Stimulated activated naive B cell treated with anti-CD40 and anti-IgM and Interleukin-4, amounts not matched to agents 10 μg/mL and 1 μg/mL and 100 μg/mL, for 72 hours (primary cell): ENCODE data around the gene TRAF3IP3.

Experiments used
- ATAC-seq, 2 donors: fragments of 150-1000 bp; cut with Tn5 transposase; replicated peaks; 2 replicates each; pipeline ENCODE4 v1.10.0; 2021; ENCODE audit warnings: moderate library complexity in 1 of 2
- DNase-seq: peaks from one replicate; pipeline ENCODE4 v3.0.0; 2021
- H3K27ac Mint-ChIP-seq: one replicate; pipeline ENCODE4 v1.8.0; 2022; ENCODE audit warnings: mild to moderate bottlenecking, mixed read lengths
- H3K27me3 Mint-ChIP-seq, 2 donors: one replicate each; pipeline ENCODE4 v1.8.0; 2022; ENCODE audit warnings: mixed read lengths in 2 of 2
- H3K36me3 Mint-ChIP-seq, 2 donors: one replicate each; pipeline ENCODE4 v1.8.0; 2022; ENCODE audit warnings: mixed read lengths in 2 of 2, mild to moderate bottlenecking in 1 of 2
- H3K4me1 Mint-ChIP-seq, 2 donors: one replicate each; pipeline ENCODE4 v1.8.0; 2022; ENCODE audit warnings: mixed read lengths in 2 of 2, mild to moderate bottlenecking in 1 of 2
- H3K4me3 Mint-ChIP-seq, 2 donors: one replicate each; pipeline ENCODE4 v1.8.0; 2022; ENCODE audit warnings: mild to moderate bottlenecking in 2 of 2, mixed read lengths in 2 of 2, moderate library complexity in 1 of 2
- H3K9me3 Mint-ChIP-seq, 2 donors: one replicate each; pipeline ENCODE4 v1.8.0; 2022; ENCODE audit warnings: mixed read lengths in 2 of 2, mild to moderate bottlenecking in 1 of 2

The TRAF3IP3 gene

GRCh38 chr1:209723756-209724693 lies 31.8 kb upstream of the TRAF3IP3 start:
- peaks cover 3 to 6% of the 10 kb centered on the region in 2 donors for H3K27me3 Mint-ChIP-seq
- peak overlapping the region; percentile 7 for H3K27ac Mint-ChIP-seq
- H3K36me3 Mint-ChIP-seq = peaks cover 0 to 2% of the 10 kb centered on the region in 2 donors
- ATAC-seq (peak; percentile 61 to 84), DNase-seq (no peak)
- no peak overlapping the region for H3K4me3 Mint-ChIP-seq
- H3K4me1 Mint-ChIP-seq = peaks cover 5 to 9% of the 10 kb centered on the region in 2 donors
- peaks cover 0 to 4% of the 10 kb centered on the region in 2 donors for H3K9me3 Mint-ChIP-seq

DNA sequence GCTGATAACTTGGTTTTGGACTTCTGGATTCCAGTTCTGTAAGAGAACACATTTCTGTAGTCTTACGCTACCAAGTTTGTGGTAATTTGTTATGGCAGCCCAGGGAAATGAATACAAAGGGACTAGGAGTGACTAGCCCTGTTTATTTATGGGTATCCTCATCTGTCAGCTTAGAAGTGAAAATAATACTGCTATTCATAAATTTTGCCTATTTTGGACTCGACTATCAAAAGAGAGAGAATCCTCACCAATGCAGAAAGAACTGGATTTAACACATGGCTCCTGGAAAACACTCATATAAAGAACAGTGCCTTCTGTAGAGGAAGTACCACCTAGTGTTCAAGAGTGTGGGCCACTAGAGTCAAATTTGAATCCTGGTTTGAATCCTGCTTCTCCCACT lies 28.6 kb upstream of the TRAF3IP3 start:
- Mint-ChIP-seq H3K27ac (no peak overlapping the region), H3K27me3 (peaks cover 3 to 6% of the 10 kb centered on the region in 2 donors), H3K4me3 (no peak overlapping the region), H3K4me1 (peaks cover 2 to 9% of the 10 kb centered on the region in 2 donors), H3K36me3 (peaks cover 0 to 2% of the 10 kb centered on the region in 2 donors), H3K9me3 (no peaks in the 10 kb centered on the region)
- no peak for ATAC-seq
- DNase-seq = no peak

DNA sequence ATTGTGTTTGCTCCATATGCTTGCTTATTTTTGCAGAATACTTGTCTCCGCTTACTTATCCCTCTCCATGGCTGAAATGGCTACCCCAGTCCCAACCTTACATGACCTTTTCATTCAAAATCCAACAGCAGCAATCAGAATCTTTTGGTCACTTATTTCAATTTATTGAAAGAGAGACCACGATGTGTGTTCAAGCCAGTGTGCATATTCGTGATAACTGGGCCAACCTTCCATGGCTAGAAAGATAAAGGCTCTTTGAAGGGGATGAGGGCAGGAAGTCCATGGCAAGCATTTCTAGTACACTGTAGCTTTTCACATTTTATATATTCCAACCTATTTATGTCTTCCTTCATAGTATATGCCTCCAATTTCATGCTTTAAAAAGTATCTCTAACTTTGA lies 28.1 kb upstream of the TRAF3IP3 start:
- no peak for ATAC-seq
- H3K4me1 Mint-ChIP-seq = peaks cover 2 to 9% of the 10 kb centered on the region in 2 donors
- no peak for DNase-seq
- H3K36me3 Mint-ChIP-seq = peaks cover 0 to 2% of the 10 kb centered on the region in 2 donors
- H3K4me3 Mint-ChIP-seq = no peak overlapping the region
- H3K27ac Mint-ChIP-seq = no peak overlapping the region
- H3K9me3 Mint-ChIP-seq = no peaks in the 10 kb centered on the region
- peaks cover 3 to 6% of the 10 kb centered on the region in 2 donors for H3K27me3 Mint-ChIP-seq

DNA sequence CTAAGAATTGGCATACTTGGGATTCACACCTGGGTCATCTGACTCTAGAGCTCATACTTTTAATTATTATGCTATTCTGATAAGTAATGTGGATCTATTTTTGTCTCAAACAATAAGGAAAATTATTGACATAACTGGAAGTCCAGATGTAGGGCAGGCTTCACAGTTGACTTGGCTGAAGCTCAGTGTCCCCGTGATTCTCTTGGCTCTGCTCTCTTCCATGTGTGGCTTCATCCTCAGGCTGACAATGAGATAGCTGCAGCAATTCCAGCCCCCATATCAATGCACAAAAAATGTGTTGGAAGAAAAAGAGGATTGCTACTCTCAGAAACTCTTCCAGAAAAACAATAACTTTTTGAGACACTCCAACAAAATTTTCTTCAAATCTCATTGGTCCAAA lies 27.4 kb upstream of the TRAF3IP3 start:
- ATAC-seq (no peak), DNase-seq (no peak)
- H3K27me3 Mint-ChIP-seq = peaks cover 3 to 6% of the 10 kb centered on the region in 2 donors
- no peak overlapping the region for H3K27ac Mint-ChIP-seq
- no peak overlapping the region for H3K4me3 Mint-ChIP-seq
- peaks cover 0 to 2% of the 10 kb centered on the region in 2 donors for H3K36me3 Mint-ChIP-seq
- no peaks in the 10 kb centered on the region for H3K9me3 Mint-ChIP-seq
- H3K4me1 Mint-ChIP-seq = peaks cover 4 to 15% of the 10 kb centered on the region in 2 donors

DNA sequence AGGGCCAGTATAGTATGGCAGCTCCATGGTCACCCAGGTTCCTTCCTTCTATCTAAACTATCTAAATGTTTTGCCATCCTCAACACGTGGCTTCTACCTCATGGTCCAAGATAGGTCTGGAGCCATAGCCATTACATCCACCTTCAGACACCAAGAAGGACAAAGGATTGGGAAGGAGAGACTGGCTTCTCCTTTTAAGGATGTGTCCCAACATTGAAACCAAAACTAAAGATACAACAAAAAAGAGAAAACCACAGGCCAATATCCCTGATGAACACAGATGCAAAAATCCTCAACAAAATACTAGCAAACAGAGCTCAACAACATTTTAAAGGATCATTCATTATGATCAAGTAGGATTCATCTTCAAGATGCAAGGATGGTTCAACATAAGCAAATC lies 26.4 kb upstream of the TRAF3IP3 start:
- no peak overlapping the region for H3K27ac Mint-ChIP-seq
- peaks cover 0 to 2% of the 10 kb centered on the region in 2 donors for H3K36me3 Mint-ChIP-seq
- peaks cover 11 to 16% of the 10 kb centered on the region in 2 donors for H3K4me1 Mint-ChIP-seq
- H3K27me3 Mint-ChIP-seq = peaks cover 3 to 6% of the 10 kb centered on the region in 2 donors
- H3K4me3 Mint-ChIP-seq = no peak overlapping the region
- no peaks in the 10 kb centered on the region for H3K9me3 Mint-ChIP-seq
- ATAC-seq (no peak), DNase-seq (no peak)

GRCh38 chr1:209732725-209733124 lies 23.1 kb upstream of the TRAF3IP3 start:
- Mint-ChIP-seq H3K36me3 (no peaks in the 10 kb centered on the region), H3K4me3 (no peak overlapping the region), H3K27me3 (peaks cover 4 to 8% of the 10 kb centered on the region in 2 donors), H3K27ac (no peak overlapping the region), H3K4me1 (peaks cover 28 to 41% of the 10 kb centered on the region in 2 donors), H3K9me3 (no peaks in the 10 kb centered on the region)
- DNase-seq = no peak
- no peak for ATAC-seq

GRCh38 chr1:209733409-209734192 lies 22.3 kb upstream of the TRAF3IP3 start:
- peaks cover 28 to 41% of the 10 kb centered on the region in 2 donors for H3K4me1 Mint-ChIP-seq
- H3K4me3 Mint-ChIP-seq = peak overlapping the region in 1 of 2 donors; percentile 9
- no peak overlapping the region for H3K27ac Mint-ChIP-seq
- H3K27me3 Mint-ChIP-seq = peaks cover 4 to 11% of the 10 kb centered on the region in 2 donors
- DNase-seq (no peak), ATAC-seq (peak; percentile 69 to 73)
- H3K9me3 Mint-ChIP-seq = no peaks in the 10 kb centered on the region
- H3K36me3 Mint-ChIP-seq = no peaks in the 10 kb centered on the region

DNA sequence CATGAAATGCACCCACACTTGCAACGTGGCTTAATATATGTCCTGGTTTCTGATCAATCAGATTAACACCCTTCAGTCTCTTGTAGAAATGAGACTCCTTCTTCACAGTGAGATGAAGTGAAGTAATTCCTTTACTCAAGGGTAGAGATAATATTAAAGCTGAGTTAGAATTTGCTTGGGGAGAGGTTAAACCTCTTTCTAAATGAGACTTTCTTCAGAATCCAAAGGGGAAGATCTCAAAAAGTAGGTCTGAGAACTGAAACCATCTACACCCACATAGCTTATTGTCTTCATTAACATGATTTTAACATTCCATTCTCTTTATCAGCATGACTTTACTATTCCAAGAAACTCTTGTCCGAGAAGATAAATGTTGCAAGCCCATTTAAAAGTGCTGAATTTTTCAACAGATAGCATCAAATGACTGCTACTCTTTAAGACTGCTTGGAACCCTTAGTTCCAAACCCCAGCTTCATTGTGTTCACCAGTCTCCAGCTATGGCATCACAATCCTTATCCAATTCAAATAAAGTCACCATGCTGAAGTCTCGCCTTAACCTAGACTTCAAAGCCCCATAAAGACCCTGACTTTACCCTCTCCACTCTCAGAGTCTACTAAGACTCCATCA lies 19.2 kb upstream of the TRAF3IP3 start:
- Mint-ChIP-seq H3K4me3 (peak overlapping the region in 1 of 2 donors; percentile 61), H3K27me3 (peaks cover 4 to 17% of the 10 kb centered on the region in 2 donors), H3K36me3 (no peaks in the 10 kb centered on the region), H3K27ac (peak overlapping the region; percentile 28), H3K9me3 (no peaks in the 10 kb centered on the region), H3K4me1 (peaks cover 28 to 42% of the 10 kb centered on the region in 2 donors)
- peak; percentile 55 to 66 for ATAC-seq
- DNase-seq = no peak

DNA sequence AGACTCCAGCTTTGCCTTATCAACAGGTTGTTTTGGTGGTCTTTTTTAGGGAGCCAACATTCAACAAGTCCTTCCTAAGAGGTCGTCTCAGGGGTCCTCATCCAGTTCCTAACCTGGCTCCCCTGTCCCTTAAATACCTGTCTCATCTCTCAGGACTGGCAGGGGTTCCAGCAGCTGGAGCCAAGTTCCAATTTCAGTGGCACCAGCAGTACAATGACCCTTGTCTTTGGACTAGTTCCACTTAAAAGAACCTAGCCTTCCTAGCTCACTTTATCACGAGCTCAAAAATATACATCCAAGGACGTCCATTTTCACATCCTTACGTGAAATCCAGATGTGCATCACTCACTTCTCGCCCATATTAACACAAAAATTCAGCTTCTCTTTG lies 18.7 kb upstream of the TRAF3IP3 start:
- no peak overlapping the region for H3K4me3 Mint-ChIP-seq
- H3K9me3 Mint-ChIP-seq = no peaks in the 10 kb centered on the region
- ATAC-seq (no peak), DNase-seq (no peak)
- no peaks in the 10 kb centered on the region for H3K36me3 Mint-ChIP-seq
- no peak overlapping the region for H3K27ac Mint-ChIP-seq
- peaks cover 32 to 47% of the 10 kb centered on the region in 2 donors for H3K4me1 Mint-ChIP-seq
- H3K27me3 Mint-ChIP-seq = peaks cover 4 to 17% of the 10 kb centered on the region in 2 donors

GRCh38 chr1:209738270-209738669 lies 17.6 kb upstream of the TRAF3IP3 start:
- Mint-ChIP-seq H3K27ac (no peak overlapping the region), H3K27me3 (peaks cover 4 to 17% of the 10 kb centered on the region in 2 donors), H3K9me3 (no peaks in the 10 kb centered on the region), H3K36me3 (no peaks in the 10 kb centered on the region), H3K4me1 (peaks cover 39 to 52% of the 10 kb centered on the region in 2 donors), H3K4me3 (no peak overlapping the region)
- no peak for ATAC-seq
- DNase-seq = no peak

DNA sequence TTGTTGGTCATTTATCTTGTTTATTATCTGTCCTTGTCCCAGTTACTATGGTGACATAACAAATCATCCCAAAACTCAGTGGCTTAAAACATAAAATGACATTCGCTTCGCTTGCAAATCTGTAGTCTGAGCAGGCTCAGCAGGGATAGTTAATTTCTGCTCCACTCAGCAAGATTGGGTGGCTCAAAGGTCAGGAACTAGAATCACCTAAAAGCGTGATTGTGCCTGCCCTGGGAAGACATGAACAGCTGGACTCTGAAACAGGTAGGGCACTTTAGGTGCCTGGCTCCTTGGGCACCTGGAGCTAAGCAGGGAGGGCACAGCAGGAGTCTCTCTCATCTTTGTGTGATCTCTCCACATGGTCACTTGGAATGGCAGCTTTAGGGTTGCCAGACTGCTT lies 14.7 kb upstream of the TRAF3IP3 start:
- Mint-ChIP-seq H3K27ac (peak overlapping the region; percentile 62), H3K36me3 (no peaks in the 10 kb centered on the region)
- no peak for ATAC-seq

GRCh38 chr1:209741889-209742288 lies 14.0 kb upstream of the TRAF3IP3 start:
- H3K4me1 Mint-ChIP-seq = peaks cover 20 to 27% of the 10 kb centered on the region in 2 donors
- H3K27ac Mint-ChIP-seq = no peak overlapping the region
- DNase-seq = no peak
- H3K27me3 Mint-ChIP-seq = peaks cover 4 to 17% of the 10 kb centered on the region in 2 donors
- H3K9me3 Mint-ChIP-seq = no peaks in the 10 kb centered on the region
- ATAC-seq = no peak
- H3K4me3 Mint-ChIP-seq = no peak overlapping the region
- H3K36me3 Mint-ChIP-seq = no peaks in the 10 kb centered on the region

More for the DNA sequence above, 14.7 kb upstream of the TRAF3IP3 start:
- Mint-ChIP-seq H3K27me3 (peaks cover 4 to 17% of the 10 kb centered on the region in 2 donors), H3K4me3 (no peak overlapping the region), H3K9me3 (no peaks in the 10 kb centered on the region), H3K4me1 (peaks cover 27 to 34% of the 10 kb centered on the region in 2 donors)
- DNase-seq = no peak

GRCh38 chr1:209742409-209743144 lies 13.3 kb upstream of the TRAF3IP3 start:
- Mint-ChIP-seq H3K36me3 (no peaks in the 10 kb centered on the region), H3K4me1 (peaks cover 20 to 25% of the 10 kb centered on the region in 2 donors), H3K4me3 (no peak overlapping the region), H3K27ac (peak overlapping the region; percentile 72), H3K9me3 (no peaks in the 10 kb centered on the region), H3K27me3 (peaks cover 0 to 10% of the 10 kb centered on the region in 2 donors)
- DNase-seq (no peak), ATAC-seq (peak in 1 of 2 donors; percentile 14)
